ENCODE data around the gene YKT6. TPM values are rescaled to one million over a fixed set of nuclear protein-coding genes. Genes with fewer than 3 reads are reported as not detected.

The YKT6 gene
- total and polyA plus RNA-seq, 4 donors: 28.4 to 82.1 (median 55.9) TPM

- Histone ChIP-seq H3K9ac (ENCODE audit: insufficient read depth in 1 of 2, low read length in 2 of 2) (peak overlapping the region in 1 of 2 donors; percentile 52), H3K27me3 (ENCODE audit: control insufficient read depth in 3 of 3, insufficient read depth in 3 of 3, low read length in 2 of 3) (no peaks in the 10 kb centered on the region), H3K27ac (ENCODE audit: low read depth in 1 of 2, low read length in 1 of 2) (peak overlapping the region; percentile 65 to 86), H3K9me3 (ENCODE audit: control insufficient read depth in 4 of 4, insufficient read depth in 3 of 4, low read length in 3 of 4) (no peaks in the 10 kb centered on the region), H3K4me3 (no peak overlapping the region), H3K4me1 (ENCODE audit: control insufficient read depth in 5 of 5, insufficient read depth in 5 of 5, low read length in 5 of 5) (peaks cover 14 to 33% (median 21%) of the 10 kb centered on the region in 5 donors), H3K36me3 (ENCODE audit: control insufficient read depth in 4 of 4, insufficient read depth in 4 of 4, low read length in 4 of 4) (no peaks in the 10 kb centered on the region)
- no peak for TF ChIP-seq CTCF (IDR thresholded peaks at IDR 0.05; ENCODE audit: control extremely low read depth, extremely low read depth)
- DNase-seq (peak; percentile 68 to 87 (median 74)), ATAC-seq (ENCODE audit: insufficient read depth, low FRiP score) (peak; percentile 83)
- WGBS, 2 donors: 33 to 35% methylated on average over 17 to 18 of the region's 18 CpGs
These were observed 57.0 kb downstream of the YKT6 start for GRCh38 chr7:44257618-44258422.

- DNase-seq: no peak
- TF ChIP-seq CTCF (IDR thresholded peaks at IDR 0.05; ENCODE audit: control extremely low read depth, extremely low read depth): no peak
- Histone ChIP-seq H3K27ac (ENCODE audit: low read depth in 1 of 2, low read length in 1 of 2) (peak overlapping the region; percentile 50 to 81), H3K9me3 (ENCODE audit: control insufficient read depth in 4 of 4, insufficient read depth in 3 of 4, low read length in 3 of 4) (no peaks in the 10 kb centered on the region), H3K36me3 (ENCODE audit: control insufficient read depth in 4 of 4, insufficient read depth in 4 of 4, low read length in 4 of 4) (no peaks in the 10 kb centered on the region), H3K9ac (ENCODE audit: insufficient read depth in 1 of 2, low read length in 2 of 2) (no peak overlapping the region), H3K4me3 (no peak overlapping the region), H3K4me1 (ENCODE audit: control insufficient read depth in 5 of 5, insufficient read depth in 5 of 5, low read length in 5 of 5) (peaks cover 14 to 38% (median 21%) of the 10 kb centered on the region in 5 donors), H3K27me3 (ENCODE audit: control insufficient read depth in 3 of 3, insufficient read depth in 3 of 3, low read length in 2 of 3) (no peaks in the 10 kb centered on the region)
- WGBS, 2 donors: 77 to 99% methylated on average over 4 of the region's 4 CpGs
- ATAC-seq (ENCODE audit: insufficient read depth, low FRiP score): no peak
These were observed 57.6 kb downstream of the YKT6 start for GRCh38 chr7:44258423-44258760.

- Histone ChIP-seq H3K27ac (ENCODE audit: low read depth in 1 of 2, low read length in 1 of 2) (peak overlapping the region; percentile 50 to 81), H3K36me3 (ENCODE audit: control insufficient read depth in 4 of 4, insufficient read depth in 4 of 4, low read length in 4 of 4) (no peaks in the 10 kb centered on the region), H3K4me3 (no peak overlapping the region), H3K4me1 (ENCODE audit: control insufficient read depth in 5 of 5, insufficient read depth in 5 of 5, low read length in 5 of 5) (peaks cover 14 to 42% (median 24%) of the 10 kb centered on the region in 5 donors), H3K9ac (ENCODE audit: insufficient read depth in 1 of 2, low read length in 2 of 2) (no peak overlapping the region), H3K27me3 (ENCODE audit: control insufficient read depth in 3 of 3, insufficient read depth in 3 of 3, low read length in 2 of 3) (no peaks in the 10 kb centered on the region), H3K9me3 (ENCODE audit: control insufficient read depth in 4 of 4, insufficient read depth in 3 of 4, low read length in 3 of 4) (no peaks in the 10 kb centered on the region)
- DNase-seq: no peak
- ATAC-seq (ENCODE audit: insufficient read depth, low FRiP score): peak; percentile 4
- WGBS, 2 donors: 91 to 92% methylated on average over 14 of the region's 14 CpGs
- no peak for TF ChIP-seq CTCF (IDR thresholded peaks at IDR 0.05; ENCODE audit: control extremely low read depth, extremely low read depth)
These were observed 58.2 kb downstream of the YKT6 start for GRCh38 chr7:44258865-44259546.

Measured in lung (tissue), 12 donors.